Measurements from ENCODE around the gene CD70.
"Not testable (repeated sequence)": the region's sequence is repeated elsewhere in the genome, so short reads cannot be mapped to it uniquely, and the experiment has no call there.

The CD70 gene

GRCh38 chr19:6599866-6600454 is 9.0 kb upstream of the CD70 start:
- no peak for TF ChIP-seq CTCF (conservative IDR thresholded peaks at IDR 0.05; ENCODE audit: low read depth, low read length)
- H3K4me3 ChIP-seq (ENCODE audit: low read depth, low read length), result no peak overlapping the region
- DNase-seq (ENCODE audit: low read depth), result no peak

GRCh38 chr19:6598254-6598892 is 7.4 kb upstream of the CD70 start:
- H3K4me3 ChIP-seq (ENCODE audit: low read depth, low read length); DNase-seq (ENCODE audit: low read depth): not testable (repeated sequence)

- not testable (repeated sequence) for H3K4me3 ChIP-seq (ENCODE audit: low read depth, low read length); DNase-seq (ENCODE audit: low read depth)
Measured at GRCh38 chr19:6597471-6598253, 6.7 kb upstream of the CD70 start.

- H3K4me3 ChIP-seq (ENCODE audit: low read depth, low read length), result no peak overlapping the region
- no peak for TF ChIP-seq CTCF (conservative IDR thresholded peaks at IDR 0.05; ENCODE audit: low read depth, low read length)
- DNase-seq (ENCODE audit: low read depth), result no peak
Measured at GRCh38 chr19:6596621-6597020, 5.7 kb upstream of the CD70 start.

- DNase-seq (ENCODE audit: low read depth), result no peak
- no peak for TF ChIP-seq CTCF (conservative IDR thresholded peaks at IDR 0.05; ENCODE audit: low read depth, low read length)
Measured at GRCh38 chr19:6593651-6594416, 2.9 kb upstream of the CD70 start.

GRCh38 chr19:6590258-6590826 is 608 bp downstream of the CD70 start:
- no peak for DNase-seq (ENCODE audit: low read depth)
- no peak for TF ChIP-seq CTCF (conservative IDR thresholded peaks at IDR 0.05; ENCODE audit: low read depth, low read length)
- H3K4me3 ChIP-seq (ENCODE audit: low read depth, low read length), result no peak overlapping the region

More at GRCh38 chr19:6593651-6594416, 2.9 kb upstream of the CD70 start:
- H3K4me3 ChIP-seq (ENCODE audit: low read depth, low read length), result no peak overlapping the region

GRCh38 chr19:6589711-6590257 is 1.2 kb downstream of the CD70 start:
- H3K4me3 ChIP-seq (ENCODE audit: low read depth, low read length), result no peak overlapping the region
- TF ChIP-seq CTCF (conservative IDR thresholded peaks at IDR 0.05; ENCODE audit: low read depth, low read length), result no peak
- DNase-seq (ENCODE audit: low read depth), result no peak

All from choroid plexus epithelial cell (primary cell).